Frontal cortex (tissue), 4 donors: ENCODE measurements around the gene INO80B. TPM values are rescaled to one million over a fixed set of nuclear protein-coding genes. Genes with fewer than 3 reads are reported as not detected.

Experiments used
- DNase-seq, 2 donors: peaks; one replicate each; pipeline ENCODE4 v3.0.0; 2012; ENCODE audit warnings: low spot score in 2 of 2
- FAIRE-seq: peaks from 2 replicates; lab custom pipeline; 2012; peaks lifted over from hg19 to GRCh38; lab: Jason Lieb, UNC
- total RNA-seq: library from RNA; depleted of rRNA; stranded (reverse); fragments of >200 nt; gene quantifications from one replicate; pipeline ENCODE4 v1.2.3, GENCODE V29; 2014
- donor health status: control.
- donor health status: control.
- donor health status: control.

The INO80B gene
- total RNA-seq, 1 donor from 2014 or later: 9.8 TPM

DNA sequence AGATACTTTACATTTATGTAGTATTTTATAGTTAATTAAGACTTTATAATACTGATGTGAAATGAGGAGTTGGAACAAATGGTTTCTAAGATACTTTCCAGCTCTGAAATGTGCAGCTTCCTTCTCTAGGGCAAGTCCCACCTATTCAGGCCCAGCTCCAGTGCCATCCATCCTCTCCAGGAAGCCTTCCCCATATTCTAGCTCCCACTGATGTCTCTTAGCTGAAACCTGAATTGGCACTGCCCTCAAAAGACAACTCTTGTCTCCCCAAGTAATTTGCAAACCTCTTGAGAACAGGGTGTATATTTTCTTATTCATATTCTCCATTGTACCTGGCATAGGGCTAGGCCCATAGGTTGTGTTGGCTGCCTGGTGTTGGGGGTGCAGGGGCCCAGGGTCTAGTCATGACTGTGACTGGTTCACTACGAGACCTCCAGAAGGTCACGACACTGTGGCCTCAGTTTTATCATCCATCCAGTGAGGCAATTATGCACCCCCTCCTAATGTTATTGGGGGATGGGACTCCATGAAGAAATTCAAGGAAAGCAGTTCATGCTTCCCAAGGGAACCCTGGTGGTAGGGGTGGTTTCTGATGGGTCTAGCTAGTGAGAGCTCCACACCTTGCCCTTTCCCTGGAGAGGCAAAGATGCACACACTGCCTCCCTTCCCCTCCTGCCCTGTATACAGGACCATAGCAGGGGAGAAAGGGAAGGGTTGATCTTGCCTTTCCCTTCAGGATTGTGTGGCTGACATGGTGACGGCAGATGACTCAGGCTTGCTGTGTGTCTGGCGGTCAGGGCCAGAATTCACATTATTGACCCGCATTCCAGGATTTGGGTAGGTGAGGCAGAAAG lies 30.5 kb upstream of the INO80B start:
- FAIRE-seq (no peak), DNase-seq (peak in 1 of 2 donors; percentile 33)

DNA sequence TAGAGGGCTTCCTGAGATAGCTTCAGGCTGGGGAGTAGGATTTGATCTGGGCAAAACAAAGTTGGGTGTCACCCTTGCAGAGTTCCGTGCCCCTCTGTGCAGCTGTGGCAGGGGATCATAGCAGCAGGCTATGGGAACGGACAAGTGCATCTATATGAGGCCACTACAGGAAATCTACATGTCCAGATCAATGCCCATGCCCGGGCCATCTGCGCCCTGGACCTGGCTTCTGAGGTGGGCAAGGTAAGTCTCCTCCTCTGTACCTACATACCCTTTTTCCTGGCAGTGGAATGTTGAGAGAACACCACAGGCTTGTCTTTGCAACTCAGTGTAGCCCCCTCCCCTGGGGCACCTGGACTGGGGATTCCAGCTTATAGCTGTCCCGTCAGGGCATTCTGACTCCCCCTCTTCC lies 29.9 kb upstream of the INO80B start:
- FAIRE-seq (no peak), DNase-seq (peak in 1 of 2 donors; percentile 30)

DNA sequence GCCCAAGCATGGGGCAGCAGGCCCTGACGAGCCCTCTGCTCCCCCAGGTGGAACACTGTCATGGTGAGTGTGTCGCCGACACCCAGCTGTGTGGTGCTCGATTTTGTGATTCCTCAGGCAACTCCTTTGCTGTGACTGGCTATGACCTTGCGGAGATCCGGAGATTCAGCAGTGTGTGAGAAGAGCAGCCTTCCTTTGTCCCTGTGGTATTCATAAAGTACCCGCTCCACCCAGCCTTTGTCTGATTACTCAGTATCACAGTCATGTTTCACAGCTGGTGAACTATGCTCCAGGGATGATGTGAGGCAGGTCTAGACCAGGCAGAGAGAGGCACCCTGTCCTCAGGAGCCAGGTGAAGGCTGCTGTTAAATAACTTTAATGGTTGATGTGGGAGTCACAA lies 29.4 kb upstream of the INO80B start:
- no peak for FAIRE-seq
- peak in 1 of 2 donors; percentile 31 for DNase-seq

DNA sequence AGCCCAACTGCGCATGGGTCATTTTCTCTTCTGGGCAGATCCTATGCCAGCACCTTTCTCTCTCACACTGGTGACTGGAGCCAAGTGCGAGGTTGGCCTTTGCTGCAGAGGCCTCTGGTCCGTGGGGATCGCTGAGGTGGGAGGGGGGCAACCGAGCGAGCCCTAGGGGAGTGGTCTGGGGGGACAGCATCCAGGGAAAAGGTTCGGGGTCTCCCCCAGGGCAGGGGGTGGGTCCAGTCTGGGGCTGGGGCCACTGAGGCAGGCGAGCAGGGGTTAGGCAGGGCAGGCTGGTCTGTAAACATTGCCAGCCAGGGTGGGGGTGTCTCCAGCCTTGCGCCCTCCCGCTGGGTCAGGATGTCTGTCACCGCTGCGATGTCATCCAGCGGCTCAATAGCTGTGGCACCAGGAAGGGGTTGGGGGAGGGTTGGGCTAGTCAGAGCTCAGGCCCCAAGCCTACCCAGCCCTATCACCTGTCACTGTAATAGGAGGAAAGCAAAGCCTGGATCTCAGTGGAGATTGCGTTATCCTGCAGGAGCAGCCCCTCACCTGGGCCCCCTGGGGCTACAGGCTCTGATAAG lies 28.6 kb upstream of the INO80B start:
- DNase-seq (peak in 1 of 2 donors; percentile 9), FAIRE-seq (no peak)

DNA sequence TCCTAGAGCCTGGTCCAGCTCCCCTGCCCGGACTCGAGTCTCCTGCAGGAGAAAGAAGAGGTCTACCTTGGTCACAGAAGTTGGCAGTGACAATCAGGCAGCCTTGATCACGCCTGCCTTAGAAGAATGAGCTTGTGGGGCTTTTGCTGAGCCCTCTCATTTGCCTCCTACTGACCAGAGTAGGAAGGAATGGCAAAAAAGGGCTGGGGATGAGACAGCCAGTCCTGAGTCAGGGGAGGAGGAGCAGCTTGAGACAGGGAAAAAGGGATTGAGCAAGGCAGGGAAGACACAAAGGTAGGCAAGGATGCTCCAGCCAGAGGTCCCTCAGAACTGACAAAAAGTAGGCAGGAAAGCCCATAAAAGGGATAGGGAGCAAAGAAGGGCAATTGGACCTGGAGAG lies 27.3 kb upstream of the INO80B start:
- FAIRE-seq: no peak
- peak in 1 of 2 donors; percentile 9 for DNase-seq

DNA sequence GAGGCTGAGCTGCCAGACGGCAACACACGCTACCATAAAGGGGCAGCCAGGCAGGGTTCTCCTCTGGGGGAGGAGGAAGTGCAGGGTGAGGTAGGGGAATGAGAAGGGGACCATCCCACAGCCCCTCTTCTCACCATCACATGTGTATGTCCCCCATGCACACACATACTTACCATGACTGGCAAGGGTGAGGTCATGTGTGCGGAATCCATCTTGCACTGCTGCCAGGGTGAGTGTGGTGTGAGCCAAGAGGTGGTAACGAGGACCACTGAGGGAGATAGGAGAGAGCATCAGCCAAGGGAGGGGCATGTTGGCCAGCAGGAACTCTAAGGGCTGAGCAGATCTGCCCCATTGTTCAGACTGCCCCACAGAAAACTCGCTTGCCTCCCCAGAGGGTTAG lies 26.2 kb upstream of the INO80B start:
- no peak for FAIRE-seq
- DNase-seq: no peak

DNA sequence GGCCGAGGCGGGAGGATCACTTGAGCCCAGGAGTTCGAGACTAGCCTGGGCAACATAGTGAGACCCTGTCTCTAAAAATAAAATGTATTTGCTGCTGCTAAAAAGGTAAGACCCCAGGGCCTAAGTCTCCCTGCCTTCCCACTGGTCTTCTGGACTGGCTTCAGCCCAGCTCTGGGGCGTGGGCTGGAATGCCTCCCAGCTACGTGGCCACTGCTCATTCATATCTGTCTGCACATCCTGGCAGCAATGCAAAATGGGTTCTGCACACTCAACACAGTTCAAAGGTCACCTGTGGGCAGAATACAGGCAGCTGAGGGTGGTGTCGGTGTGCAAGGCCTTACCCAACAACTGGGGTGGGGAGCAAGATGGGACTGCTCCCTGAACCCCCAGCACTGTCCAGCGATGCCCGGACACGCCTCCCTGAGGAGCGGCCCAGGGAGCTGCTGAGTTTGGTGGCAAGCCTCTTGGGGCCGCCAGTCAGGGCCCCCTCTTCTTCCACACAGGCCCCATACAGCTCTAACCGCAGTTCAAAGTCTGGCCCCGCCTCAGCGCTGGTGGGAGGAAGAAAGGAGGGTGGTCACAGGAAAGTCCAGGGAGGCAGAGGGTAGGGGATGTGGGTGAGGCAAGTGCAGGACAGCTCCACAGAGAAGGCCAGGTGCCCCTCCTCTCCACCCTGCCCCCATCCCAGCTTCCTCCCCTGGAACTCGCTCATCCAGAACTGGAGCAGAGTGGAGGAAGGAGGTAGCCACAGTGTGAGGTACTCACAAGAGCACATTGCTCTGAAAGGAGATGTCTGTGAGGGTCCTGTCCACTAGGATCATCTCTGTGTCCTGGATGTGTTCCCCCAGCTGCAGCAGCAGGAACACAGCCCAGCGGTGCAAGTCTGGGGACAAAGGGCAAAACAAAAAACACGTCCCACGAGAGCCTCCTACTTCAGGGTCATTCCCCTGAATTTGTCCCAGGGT lies 25.1 kb upstream of the INO80B start:
- FAIRE-seq: no peak

DNA sequence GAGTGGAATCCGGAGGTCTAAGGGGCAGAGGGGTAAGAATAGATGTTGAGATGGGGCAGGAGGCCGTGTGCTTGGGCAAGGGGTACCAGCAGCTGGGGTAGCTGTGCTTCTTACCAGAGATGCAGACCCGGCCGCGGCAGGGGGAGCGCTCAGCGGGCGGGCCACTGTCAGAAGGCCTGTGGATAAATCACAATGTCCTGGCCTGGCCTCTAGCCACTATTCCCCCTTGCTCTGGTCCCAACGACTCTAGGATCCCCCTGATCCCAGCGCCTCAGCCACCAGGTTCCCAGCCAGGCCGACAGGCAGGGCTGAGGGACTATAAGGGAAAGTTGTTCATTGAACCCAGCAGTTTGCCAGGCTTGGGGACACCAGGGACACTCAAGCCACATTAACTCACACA lies 24.4 kb upstream of the INO80B start:
- DNase-seq (no peak), FAIRE-seq (no peak)

More for the DNA sequence above, 25.1 kb upstream of the INO80B start:
- DNase-seq: no peak

DNA sequence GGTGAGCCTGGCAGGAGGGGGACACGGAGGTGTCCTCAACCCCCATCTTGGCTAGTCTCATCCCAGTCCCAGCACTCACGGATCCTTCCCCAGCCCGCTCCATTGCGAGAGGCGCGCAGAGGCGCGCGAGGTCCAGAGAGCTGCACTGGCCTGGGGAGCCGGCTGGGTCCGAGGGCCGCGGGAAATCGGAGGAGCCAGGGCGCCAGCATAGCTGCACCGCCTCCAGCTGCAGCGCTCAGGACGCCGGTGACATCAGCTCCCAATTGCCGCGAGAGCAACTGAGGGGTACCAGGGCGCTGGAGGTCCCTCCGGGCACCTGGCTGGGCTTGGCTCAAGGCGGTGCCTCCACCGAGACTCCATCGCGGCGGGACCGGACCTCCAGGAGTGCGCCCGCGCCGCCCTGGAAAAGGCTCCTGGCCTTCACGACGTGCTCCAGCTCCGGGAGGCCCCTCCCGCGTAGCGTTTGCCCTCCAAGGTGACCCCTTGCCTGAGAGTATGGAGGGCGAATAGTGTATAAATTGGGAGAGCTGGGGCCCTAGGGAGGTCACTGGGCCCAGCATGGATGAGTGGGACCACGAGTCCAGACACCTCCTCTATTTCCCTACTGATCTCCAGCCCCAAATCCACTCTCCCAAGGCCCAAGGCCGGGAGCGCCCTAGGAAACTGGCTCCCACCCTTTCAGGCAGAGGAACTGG lies 18.6 kb upstream of the INO80B start:
- no peak for FAIRE-seq

DNA sequence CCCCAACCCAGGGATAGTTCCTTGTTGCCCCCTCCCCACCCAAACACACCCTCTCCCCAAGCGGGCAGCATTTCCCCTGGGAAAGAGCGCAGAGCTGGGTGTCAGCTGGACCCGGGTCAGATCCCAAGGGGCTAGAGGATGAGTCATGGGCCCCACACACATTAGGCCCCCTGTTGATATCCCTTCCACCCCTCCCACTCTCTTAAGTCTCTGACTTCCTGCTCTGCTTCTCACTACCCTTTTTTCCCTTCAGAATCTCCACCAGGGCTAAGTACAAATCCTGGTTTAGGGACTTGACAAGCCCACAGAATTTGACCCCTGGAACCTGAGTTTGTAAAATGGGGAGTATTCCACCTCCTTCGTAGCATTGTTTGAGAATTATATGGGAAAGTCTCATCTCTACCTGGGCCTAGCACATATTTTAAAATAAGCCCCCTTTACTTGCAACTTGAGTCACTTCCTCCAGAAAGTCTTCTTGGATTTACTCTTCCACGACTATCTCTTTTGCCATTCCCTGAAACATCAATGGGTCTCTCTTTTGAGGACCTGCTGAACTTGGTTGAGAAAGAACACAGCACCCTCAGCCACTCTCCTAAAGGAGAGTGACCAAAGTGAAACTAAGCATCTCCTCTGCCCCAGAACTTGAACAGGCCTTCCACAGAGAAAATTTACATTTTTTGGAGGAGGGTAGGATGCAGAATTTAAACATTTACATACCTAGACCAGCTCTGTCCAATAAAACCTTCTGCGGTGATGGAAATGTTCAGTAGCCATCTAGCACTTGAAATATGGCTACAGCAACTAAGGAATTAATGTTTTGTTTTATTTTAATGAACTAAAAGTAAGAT lies 17.8 kb upstream of the INO80B start:
- FAIRE-seq (no peak), DNase-seq (no peak)

More for the DNA sequence above, 18.6 kb upstream of the INO80B start:
- DNase-seq: no peak

DNA sequence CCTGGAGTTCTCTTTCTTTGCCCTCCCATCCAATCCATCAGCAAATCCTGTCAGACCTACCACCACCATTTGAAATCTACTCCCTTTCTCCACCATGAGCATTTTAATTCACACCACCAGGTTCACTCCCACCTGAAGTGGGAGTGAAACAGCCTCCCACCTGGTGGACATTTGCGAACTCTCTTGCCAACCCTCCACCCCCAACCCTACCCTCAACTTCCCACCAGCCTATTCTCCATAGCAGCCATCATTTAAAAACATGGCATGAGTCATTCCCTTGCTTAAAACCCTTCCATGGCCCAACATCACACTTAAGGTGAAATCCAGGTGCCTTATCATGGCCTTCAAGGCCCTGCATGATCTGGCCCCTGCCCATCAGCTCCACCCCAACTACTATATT lies 16.6 kb upstream of the INO80B start:
- FAIRE-seq (no peak), DNase-seq (no peak)

DNA sequence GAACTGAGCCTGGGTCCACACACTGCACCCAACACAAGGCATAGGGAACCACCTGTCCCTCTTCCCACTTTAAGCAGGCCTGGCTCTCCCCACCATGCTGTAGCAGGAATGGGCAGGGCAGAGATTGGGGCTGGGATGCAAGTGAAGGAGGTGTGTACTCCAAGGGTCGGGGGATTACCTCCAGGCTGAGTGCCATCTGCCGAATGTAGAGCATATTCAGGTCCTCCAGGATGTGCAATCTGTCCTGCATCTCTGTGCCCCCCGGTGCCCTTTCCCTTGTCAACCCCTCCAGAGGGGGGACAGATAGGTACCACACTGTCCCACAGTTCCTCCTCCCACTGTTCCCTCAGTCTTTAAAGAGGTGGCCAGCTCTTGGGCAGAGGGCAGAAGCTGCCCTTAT lies 15.5 kb upstream of the INO80B start:
- no peak for FAIRE-seq

DNA sequence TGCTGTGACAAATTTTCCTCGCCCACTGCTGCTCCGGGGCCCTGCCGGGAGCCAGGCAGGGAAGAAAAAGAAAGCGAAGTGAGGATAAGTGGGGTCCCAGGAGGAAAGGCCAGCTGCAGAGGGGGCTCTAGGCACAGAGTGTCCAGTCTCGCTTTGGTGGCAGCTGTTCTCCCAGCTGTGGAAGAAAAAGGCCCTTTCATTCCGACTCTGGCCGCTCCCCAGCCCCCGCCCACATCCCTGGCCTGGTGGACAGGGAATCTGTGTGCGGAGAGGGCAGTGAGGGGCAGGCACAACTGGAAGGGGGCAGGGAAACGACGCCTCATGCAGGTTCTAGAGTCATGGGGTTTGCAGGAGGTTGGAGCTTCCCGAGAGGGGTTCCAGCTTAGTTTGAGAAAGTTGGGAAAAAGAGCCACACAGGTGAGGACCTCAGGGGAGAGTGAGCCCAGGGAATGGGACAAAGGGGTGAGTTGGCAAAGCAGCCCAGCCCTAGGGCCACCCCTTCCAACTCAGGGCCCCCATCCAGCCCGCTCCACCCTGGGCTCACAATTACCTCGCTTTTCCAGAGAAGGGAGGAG lies 15.0 kb upstream of the INO80B start:
- FAIRE-seq (no peak), DNase-seq (peak; percentile 71 to 90)

More for the DNA sequence above, 15.5 kb upstream of the INO80B start:
- no peak for DNase-seq

DNA sequence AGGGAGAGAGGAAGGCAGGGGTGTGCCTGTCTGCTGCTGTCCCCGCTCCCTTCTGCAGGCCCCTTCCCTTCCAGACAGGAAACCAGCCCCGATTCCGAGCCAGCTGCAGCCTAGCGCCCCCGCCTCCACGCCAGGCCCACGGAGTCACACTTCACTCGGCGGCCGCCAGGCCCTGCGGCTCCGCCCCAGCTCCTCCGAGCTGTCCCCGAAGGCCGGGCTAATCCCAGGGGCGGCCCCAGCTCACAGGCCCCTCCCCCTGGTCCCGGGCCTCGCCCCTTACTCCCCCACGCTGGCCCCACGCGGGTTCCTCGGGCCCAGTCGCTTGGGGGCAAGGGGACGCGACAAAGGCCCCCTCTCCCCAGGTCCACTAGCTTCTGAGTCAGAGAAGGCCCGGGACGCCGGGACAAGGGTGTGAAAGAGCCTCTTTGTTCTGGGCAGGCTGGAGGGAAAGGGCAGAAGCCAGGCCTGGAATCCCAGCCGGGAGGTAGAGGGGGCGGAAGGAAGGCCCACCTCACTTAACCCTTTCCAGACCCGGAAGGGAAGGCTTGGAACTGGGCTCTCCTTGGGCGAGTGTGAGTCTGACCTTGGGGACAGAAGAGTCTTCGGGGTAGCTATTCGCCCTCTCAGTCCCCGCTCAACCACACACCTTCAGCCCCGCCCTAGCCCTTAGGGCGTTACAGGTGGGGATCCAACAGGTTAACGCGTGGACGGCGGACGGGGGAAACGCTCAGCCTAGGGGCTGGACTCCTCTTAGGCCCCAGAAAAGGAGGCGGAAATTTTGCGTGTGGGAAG lies 14.3 kb upstream of the INO80B start:
- DNase-seq (peak; percentile 96 to 97), FAIRE-seq (no peak)

DNA sequence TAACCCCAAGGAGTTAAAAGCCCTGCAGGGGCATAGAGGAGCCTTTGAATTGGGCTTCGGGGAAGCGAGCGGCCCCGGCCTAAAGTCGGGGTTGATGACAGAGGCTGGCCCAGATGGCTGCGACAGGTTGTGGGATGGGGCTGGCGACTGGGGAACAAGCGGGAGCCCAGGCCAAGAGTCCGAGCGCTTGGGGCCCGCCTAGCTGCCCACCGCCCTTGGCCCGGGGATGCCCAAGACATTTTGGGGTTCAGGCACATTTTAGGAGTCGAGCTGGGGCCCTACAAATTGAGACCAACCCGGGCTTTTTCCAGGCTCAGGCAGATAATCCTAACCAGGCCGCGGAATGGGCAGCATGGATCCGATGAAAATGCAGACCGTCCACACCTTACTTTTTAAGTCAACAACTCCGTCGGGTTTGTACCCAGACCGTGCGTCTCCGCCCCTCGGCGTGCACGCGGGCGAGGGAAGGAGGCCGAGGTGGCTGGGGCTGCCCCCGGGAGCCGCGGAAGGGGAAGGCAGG lies 13.7 kb upstream of the INO80B start:
- DNase-seq (no peak), FAIRE-seq (no peak)

DNA sequence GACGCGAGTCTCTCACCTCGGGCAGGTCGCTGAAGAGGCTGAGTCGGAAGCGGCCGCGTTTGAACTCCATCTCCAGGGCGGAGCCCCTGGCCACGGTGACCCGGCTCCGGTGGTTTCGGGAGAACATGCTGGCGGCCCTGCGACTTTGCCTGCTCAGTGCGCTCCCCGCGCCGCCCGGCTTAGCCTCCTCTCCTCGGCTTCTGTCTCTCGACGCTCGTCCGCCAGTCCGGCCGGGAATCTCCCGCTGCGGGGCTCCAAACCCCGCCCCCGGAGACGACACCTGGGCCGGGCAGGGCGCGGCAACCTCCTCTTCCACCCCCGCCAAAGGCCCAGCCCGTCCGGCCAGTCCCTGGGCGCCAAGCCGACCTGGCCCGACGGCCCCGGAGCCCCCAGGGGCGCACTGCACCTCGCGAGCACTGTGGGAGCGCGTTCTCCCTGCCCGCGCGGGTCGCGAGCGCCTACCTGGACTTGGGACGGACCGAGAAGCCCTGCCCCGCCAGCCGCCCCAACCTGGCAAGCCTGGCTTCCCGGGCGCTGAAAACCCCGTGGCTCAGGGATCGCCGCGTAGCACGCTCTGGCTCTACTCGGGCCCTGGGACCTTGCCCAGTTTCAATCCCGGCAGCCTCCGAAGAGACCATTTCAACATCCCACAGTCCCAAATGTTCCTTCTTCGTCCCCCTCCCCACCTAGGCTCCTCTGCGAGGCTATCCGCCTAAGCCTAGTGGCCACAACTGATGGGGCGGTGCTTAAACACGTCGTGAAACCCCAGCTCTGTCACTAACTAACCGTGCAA lies 13.0 kb upstream of the INO80B start, which contains the start of gene RTKN:
RTKN (minus strand) TSS at position 248 of the 793 bp plus-strand sequence; CDS start at position 127, 121 bp downstream.
- FAIRE-seq: no peak

More for the DNA sequence above, 13.0 kb upstream of the INO80B start, which contains the start of gene RTKN:
- no peak for DNase-seq
